Left cardiac atrium (tissue), 4 donors: ENCODE results near the gene HAAO. TPM values are rescaled to one million over a fixed set of nuclear protein-coding genes. Genes with fewer than 3 reads are reported as not detected.
A peak's percentile ranks its signal among the peaks of the same experiment; 100 is the strongest.
"Not testable (repeated sequence)": the region's sequence is repeated elsewhere in the genome, so short reads cannot be mapped to it uniquely, and the experiment has no call there.

Source experiments
- ATAC-seq, 2 donors: fragments of 200-7000 bp; cut with Tn5 transposase; one replicate each; pipeline ENCODE4 v1.9.1; 2020; ENCODE audit warnings: mild to moderate bottlenecking in 2 of 2, moderate library complexity in 2 of 2
- DNase-seq: peaks from one replicate; pipeline ENCODE4 v3.0.0-alpha.2; 2020
- intact Hi-C, 2 donors: fragments of 100-400 bp; cut with DNase I; formaldehyde crosslinking; loops; one replicate each; pipeline versions ENCODE4 v1.14.1 to v1.15.1; 2022 to 2023
- long read RNA-seq: library from polyadenylated mRNA; unstranded; transcript quantifications from one replicate; pipeline ENCODE4 v2.0.0, GENCODE V29; 2021
- total RNA-seq, 2 donors: library from RNA; stranded (reverse); fragmentation: NEBNext Ultra II Directional; extraction: Animal tissue kit (Norgen Biotek cat#: 25700); gene quantifications; one replicate each; pipeline ENCODE4 v1.2.1, GENCODE V29; 2021
- donor health status: DM: no; HTN: yes; CAD: no.
- donor health status: DM: no; HTN: yes; CAD: no; lungs with severe emphysema.
- donor health status: DM: yes; HTN: yes; CAD: no.
- donor health status: Dilated cardiomyopathy.

Gene HAAO
- 1 to 10 TPM; 2.5 to 3.4 TPM for total RNA-seq
- long read RNA-seq, partial matches to known transcripts: 0 of 1 reads
- long read RNA-seq, other reads (novel, unspliced or antisense): 0 of 1 reads

DNA sequence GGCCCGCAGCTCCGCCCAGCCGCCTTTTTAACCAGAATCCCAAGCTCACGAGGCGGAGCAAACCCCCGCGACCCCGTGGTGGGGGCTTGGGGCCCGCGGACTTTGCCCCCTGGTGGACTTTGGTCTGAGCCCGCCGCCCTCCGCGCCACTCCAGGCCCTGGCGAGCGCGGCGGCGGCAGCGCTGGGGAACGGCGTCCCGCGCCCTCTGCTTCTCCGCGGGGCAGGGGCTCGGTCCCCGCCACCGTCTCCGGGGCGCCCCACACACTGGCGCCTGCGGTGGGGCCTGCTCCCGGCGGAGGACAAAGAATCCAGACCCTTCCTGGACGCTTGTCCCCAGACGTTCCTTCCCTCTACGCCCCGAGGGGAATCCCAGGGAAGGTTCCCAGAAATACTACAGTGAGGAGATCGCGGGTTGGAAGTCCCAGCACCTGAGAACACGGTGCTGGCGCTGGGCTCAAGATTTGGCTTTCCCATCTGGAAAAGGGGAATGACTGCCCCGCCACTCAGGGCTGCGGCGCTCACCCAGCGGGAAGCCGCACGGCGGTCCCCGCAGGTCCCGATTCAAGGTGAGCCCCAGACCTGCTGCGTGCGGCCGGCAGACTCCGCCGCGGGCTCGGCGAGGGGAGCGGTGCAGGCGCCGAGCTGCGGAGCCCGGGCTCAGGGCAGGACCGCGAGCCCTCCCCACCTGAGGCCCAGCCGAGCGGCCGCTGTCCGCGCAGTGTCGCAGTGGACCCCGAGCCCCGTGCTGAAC lies at the start of gene HAAO:
HAAO (minus strand) TSS at position 1 of the 751 bp plus-strand sequence. CDS start 47 bp downstream, outside the sequence.
- peak; percentile 53 to 83 for ATAC-seq
- intact Hi-C loops: no loop called here
- peak; percentile 56 for DNase-seq

DNA sequence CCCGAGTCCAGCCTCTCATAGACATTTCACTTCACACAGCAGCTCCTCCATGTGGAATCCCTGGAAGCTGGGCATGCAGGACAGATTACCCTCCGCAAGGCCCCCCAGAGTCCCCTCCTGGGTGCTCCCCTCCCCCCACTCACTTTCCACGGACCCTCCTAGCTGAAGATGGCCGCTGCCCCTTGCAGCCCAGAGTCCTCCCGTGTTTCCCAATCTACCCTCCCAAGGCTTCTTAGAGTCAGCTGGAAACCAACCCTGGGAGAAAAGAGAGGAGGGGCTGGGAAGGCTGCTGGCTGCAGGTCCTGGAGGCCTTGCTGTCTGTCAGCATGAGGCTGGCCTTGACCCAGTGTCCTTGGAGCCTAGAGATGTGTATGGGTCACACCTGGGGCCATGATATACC lies 49.0 kb upstream of the HAAO start:
- ATAC-seq: no peak
- intact Hi-C loops: loop anchor here in 1 of 2 donors (10.0 kb wide), 1 partner anchor 283 kb away; no protein-coding TSS in a partner anchor
- DNase-seq: no peak

DNA sequence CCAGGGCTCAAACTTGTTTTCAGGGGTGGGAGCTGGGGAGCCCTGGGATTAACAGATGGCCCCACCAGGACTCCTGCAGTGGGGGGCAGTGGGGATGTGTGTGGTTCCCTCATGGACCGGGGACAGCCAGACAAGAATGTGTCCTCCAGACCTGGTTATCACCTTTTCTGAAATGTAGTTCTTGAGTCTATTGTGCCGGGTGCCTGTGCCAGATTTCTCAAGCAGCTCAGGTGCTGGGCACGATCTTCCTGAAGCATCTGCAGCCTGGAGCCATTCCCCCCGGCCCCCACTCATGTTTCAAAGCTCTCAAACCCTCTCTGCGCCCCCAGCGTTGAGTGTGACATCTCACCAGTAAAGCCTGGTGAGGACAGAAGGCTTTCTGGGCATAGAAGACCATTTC lies 48.4 kb upstream of the HAAO start:
- intact Hi-C loops: loop anchor here in 1 of 2 donors (10.0 kb wide), 1 partner anchor 284 kb away; no protein-coding TSS in a partner anchor
- no peak for DNase-seq
- ATAC-seq: no peak

DNA sequence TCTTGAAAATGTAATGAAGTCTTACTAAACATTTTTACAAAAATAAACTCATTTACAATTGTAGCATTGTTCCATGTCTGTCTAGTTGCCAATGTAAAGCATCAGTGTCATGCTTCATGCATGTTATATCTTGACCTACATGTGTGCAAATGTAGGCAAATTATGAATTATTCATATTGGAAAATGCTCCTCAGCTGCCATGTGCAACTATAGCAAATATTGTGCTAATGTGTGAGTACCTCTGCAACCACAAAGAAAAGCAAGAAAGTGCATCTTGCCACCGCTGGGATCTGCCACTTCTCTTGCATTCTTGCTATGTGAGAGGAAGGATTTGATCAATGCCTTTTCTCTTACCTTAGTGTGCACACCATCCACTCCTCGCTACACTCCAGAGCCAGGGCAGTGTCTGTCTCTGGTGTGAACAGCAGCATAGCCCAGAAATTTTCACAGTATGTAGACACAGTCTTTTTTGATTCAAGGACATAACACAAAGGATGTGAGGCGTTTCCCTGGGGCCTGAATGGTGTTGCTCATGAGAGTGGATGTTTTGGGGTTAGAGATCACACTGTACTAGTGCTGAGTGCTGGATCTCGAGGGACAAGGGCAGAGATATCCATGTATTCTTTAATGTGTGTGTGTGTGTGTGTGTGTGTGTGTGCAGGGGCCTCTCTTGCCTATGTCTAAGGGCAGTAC lies 47.6 kb upstream of the HAAO start:
- ATAC-seq (peak; percentile 14 to 54), DNase-seq (no peak)
- intact Hi-C loops: loop anchor here (10.0 kb wide), 2 partner anchors 105 to 285 kb away; no protein-coding TSS in a partner anchor

DNA sequence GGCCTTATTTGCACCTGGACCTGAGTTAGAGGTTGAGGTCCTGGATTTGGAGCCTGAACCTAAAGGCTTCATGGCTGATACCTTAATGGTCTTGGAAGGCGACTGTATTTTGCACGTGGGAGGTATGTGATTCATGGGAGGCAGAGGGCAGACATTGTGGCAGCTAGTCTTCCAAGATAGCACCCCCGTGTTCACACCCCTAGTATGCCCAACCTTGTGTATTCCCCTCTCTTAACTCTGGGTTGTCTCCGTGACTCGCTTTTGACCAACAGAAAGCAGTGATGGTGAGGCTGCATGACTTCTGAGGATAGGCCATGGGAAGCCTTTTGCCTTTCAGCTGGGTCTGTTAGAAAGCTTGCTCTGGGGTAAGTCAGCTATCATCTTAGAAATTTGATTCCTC lies 45.8 kb upstream of the HAAO start:
- no peak for DNase-seq

DNA sequence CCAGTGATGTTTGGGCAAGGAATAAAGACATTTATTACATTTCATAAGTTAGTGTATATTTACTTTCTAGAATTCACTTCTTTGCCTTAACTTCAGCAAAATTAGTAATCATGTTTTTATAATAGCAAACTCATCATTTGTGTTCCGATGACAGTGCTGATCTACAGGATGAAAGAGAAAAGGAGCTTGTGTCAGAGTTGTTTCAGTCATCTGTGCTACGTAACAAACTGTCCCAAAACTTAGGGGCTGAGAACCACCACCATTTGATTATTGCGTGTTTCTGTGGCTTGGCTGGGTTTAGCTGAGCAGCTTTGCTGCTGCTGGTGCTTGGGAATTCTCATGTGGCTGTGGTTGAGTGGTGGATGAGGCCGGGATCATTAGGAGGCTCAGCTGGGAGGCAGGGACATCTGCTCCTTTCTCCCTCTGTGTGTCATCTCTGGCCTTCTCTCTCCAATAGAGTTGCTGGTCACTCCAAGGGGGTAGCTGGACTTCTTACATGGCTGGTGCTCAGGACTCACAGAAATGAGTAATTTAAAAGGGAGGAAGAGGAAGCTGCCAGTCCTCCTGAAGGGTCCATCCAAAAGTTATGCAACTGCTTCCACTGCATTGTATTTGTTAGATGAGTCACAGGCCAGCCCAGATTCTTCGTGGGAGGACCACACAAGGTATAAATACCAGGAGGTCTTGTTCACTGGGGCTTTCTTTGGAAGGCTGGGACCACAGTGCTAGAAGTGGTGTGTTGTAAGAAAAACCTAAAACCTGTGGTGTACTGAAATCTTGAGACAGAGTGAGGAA lies 43.4 kb upstream of the HAAO start:
- DNase-seq: peak; percentile 61
- peak; percentile 67 to 86 for ATAC-seq
- intact Hi-C loops: loop anchor here in 1 of 2 donors (10.0 kb wide), 1 partner anchor 109 kb away; no protein-coding TSS in a partner anchor

More for the DNA sequence above, 45.8 kb upstream of the HAAO start:
- intact Hi-C loops: loop anchor here in 1 of 2 donors (10.0 kb wide), 1 partner anchor 107 kb away; no protein-coding TSS in a partner anchor
- ATAC-seq: no peak

DNA sequence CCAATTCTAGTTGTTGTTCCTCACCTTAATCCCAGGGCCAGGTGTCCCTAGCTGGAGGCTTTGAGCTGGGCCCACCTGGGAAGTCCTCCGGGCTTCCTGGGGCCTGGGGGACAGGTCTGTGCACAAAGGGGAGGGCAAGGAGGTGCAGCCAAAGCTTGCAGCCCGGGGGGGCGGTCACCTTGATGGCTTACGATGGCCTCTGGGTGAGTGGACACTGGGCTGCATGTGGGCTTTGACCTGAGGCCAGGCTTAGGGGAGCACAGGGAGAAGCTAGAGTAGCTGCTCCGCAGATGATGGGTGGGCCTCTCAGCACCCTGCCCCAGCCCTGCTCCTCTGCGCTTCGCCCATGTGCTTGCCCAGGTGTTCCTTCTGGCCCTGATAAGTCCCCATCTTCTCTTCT lies 41.8 kb upstream of the HAAO start:
- intact Hi-C loops: loop anchor here in 1 of 2 donors (10.0 kb wide), 1 partner anchor 111 kb away; no protein-coding TSS in a partner anchor
- no peak for ATAC-seq
- no peak for DNase-seq

DNA sequence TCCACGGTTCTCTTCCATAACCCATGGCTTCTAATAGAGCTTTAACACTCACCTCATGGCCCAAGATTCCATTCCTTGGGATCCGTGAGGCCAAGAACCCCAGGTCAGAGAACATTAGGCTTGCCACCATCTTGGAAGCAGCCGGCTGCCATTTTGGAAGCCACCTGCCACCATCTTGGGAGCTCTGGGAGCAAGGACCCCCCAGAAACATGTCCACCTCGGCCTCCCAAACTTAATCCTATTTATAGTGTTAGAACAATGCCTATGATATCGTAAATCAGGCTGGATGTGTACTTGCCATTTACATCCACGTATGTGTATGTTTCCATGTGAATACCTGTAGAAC lies 39.9 kb upstream of the HAAO start:
- no peak for DNase-seq
- intact Hi-C loops: loop anchor here in 1 of 2 donors (10.0 kb wide), 1 partner anchor 113 kb away; no protein-coding TSS in a partner anchor

DNA sequence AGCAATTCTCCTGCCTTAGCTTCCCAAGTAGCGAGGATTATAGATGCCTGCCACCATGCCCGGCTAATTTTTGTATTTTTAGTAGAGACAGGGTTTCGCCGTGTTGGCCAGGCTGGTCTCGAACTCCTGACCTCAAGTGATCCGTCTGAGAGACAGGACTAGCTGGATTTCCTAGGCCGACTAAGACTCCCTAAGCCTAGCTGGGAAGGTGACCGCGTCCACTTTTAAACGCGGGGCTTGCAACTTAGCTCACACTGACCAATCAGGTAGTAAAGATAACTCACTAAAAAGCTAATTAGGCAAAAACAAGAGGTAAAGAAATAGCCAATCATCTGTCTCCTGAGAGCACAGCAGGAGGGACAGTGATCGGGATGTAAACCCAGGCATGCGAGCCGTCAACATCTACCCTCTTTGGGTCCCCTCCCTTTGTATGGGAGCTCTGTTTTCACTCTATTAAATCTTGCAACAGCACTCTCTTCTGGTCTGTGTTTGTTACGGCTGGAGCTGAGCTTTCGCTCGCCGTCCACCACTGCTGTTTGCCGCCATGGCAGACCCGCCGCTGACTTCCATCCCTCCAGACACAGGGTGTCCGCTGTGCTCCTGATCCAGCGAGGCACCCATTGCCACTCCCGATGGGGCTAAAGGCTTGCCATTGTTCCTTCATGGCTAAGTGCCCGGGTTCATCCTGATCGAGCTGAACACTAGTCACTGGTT lies 39.3 kb upstream of the HAAO start:
- not testable (repeated sequence) for DNase-seq, ATAC-seq
- intact Hi-C loops: loop anchor here in 1 of 2 donors (10.0 kb wide), 1 partner anchor 113 kb away; no protein-coding TSS in a partner anchor

More for the DNA sequence above, 39.9 kb upstream of the HAAO start:
- ATAC-seq: no peak

DNA sequence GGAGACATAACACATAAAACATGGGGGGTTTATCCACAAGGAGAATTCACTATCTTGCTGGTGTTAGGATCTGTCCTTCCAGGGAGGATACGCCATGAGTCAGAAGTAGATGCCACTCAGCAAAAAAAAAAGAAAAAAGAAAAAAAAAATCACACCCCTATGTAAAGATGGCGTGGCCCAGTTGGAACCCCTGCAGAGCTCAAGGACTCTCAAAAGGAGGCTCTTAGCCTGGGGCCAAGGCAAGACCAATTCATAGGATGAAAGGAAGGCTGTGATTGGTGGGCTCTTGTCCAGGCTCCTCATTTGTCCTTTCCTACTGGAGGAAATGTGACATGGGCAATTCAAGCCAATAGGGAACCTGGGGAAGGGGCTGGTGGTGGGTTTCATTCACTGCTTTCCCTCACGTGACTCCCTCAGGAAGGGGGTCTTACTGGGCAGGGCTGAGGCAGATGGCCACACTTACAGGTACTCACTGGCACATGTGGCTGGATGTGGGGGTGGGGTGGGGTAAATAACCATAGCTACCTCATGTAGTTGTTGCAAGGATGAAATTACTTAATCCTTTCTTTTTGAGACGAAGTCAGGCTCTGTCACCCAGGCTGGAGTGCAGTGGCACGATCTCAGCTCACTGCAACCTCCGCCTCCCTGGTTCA lies 38.7 kb upstream of the HAAO start:
- ATAC-seq (no peak), DNase-seq (no peak)
- intact Hi-C loops: loop anchor here in 1 of 2 donors (10.0 kb wide), 1 partner anchor 114 kb away; no protein-coding TSS in a partner anchor

DNA sequence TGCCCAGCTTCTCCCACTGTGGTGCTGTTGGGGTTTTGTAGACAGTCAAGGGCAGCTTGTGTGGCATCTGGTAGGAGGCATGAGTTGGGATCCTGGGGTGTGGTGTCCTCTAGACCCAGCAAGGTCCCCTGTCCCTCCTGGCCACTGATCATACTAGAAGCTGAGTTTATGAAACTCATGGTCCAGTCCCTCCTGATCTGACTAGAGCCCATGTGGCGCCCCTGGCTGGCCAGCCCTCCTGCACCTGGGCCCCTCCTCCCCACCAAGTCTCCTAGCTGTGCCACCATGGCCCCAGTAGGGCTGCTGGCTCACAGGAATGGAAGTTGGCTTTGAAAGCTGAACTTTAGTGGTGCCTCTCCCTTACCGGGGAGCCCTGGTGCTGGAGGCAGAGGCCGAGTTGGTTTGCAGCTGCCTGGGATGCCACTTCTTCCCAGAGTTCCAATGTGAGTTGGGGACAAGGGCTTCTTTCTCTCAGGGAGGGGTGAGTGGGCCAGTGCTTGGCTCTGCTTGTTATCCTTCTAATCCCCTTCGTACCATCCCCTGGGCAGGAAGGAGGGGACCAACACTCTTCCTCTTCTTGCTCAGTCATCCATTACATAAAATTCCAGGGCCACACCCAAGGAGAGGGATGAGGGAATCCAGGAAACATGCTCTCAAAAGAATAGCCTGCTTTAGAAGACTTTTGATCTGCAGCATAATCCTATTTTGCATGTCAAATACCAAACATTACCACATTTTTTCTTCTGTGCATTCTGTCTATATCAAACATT lies 37.5 kb upstream of the HAAO start:
- DNase-seq: no peak
- ATAC-seq: no peak
- intact Hi-C loops: loop anchor here (2.0 to 10.0 kb wide), 6 partner anchors 97 to 712 kb away; no protein-coding TSS in a partner anchor

DNA sequence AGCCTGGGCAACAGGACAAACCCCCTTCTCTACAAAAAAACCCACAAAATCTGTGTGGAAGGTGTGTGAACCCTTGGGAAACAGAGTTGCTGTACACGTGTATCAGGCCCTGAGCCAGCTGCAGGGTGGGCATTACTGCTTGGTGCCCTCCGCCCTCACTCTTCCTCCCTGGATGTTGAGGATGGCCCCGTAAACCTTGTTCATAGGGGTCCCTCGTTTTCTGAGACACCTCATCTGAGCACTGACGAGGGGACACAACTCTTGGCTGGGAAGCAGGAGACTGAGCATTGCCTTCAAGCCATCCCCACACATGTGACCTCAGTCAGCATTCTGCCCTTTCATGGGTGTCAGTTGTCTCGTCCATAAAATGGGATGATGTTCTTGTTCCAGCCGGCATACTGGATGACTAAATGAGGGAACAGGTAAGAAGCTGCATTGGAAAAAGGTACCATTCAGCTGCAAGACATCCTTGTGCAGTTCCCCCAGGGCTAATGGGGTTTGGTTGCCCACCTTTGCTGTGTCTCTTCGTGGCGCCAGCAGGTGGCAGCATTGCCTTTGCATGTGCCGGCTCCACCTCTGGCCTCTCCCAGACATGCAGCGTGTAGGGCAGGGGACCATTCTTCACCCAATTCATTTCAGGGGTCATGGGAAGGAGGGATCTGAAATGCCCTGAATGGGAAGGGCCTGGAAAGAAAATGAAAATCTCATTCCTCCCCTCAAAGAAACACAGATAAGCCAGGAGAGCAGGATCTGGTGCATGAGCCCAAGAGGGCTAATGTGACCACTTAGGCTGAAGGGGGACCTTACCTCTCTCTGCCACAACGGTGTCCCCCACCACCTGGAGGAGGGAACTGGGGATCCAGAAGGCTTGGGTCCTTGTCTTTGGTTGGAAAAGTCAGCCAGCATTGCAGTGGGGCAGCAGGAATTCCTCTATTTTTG lies 36.4 kb upstream of the HAAO start:
- DNase-seq: peak; percentile 80
- intact Hi-C loops: loop anchor here in 1 of 2 donors (2.0 to 5.0 kb wide), 5 partner anchors 99 to 714 kb away; no protein-coding TSS in a partner anchor
- ATAC-seq: peak; percentile 92 to 94

DNA sequence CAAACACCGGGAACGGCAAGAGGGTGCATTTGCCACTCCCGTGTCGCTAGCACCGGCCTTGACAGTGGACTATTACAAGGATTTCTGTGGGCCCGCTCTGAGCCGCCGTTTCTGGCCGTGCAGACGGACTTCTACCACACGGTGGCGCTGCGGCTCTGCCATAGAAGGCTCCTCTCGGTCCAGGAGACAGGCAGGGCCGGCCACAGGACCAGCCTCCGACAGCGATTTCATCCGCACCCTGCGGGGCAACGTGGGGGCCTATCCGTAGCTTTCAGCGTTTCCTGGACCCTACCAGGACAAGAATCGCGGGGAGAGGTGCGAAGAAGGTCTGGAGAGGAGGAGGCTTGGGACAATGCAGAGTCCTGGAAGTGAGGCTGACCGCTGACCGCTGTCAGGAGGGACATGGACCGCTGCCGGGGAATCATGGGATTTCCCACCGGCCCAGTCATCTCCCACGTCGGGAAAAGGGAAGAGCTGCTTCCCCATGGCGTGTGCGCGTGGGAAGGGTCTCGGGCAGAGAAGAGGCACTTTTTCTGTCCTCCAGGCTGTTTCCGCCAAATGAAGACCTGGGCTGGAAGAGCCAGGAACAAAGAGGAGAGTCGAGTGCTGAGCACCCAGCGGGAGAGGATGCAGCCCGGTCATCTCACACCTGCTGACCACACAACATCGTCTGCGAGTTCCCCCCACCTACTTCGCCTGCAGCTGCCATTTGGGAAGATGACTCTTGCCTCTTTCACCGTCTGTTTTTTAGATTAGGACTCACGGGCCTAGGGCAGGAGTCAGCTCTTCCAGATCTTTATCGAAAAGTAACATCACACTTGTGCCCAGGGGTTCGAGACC lies 35.5 kb upstream of the HAAO start:
- intact Hi-C loops: loop anchor here in 1 of 2 donors (2.0 to 5.0 kb wide), 5 partner anchors 99 to 714 kb away; no protein-coding TSS in a partner anchor
- peak; percentile 94 for DNase-seq
- ATAC-seq: peak; percentile 94

DNA sequence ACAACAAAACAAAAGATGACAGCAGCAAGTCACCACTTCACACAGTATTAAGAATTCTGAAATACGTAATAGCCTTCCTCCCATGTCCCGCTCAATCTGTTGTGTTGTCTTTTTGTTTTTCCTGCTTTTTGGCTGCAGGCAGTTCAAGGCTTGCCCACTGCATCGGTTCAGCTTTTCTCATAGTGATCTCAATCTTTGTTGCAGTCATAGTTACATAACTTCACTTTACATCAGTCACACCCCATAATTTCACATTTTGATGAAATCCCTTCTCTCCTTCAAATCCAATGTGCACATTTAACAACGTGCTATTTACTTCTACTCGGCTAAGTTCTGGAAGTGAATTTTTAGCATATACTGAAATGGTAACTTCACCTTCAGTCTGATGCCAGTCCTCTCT lies 33.8 kb upstream of the HAAO start:
- no peak for ATAC-seq
- DNase-seq: no peak
- intact Hi-C loops: loop anchor here in 1 of 2 donors (5.0 kb wide), 4 partner anchors 101 to 716 kb away; no protein-coding TSS in a partner anchor

DNA sequence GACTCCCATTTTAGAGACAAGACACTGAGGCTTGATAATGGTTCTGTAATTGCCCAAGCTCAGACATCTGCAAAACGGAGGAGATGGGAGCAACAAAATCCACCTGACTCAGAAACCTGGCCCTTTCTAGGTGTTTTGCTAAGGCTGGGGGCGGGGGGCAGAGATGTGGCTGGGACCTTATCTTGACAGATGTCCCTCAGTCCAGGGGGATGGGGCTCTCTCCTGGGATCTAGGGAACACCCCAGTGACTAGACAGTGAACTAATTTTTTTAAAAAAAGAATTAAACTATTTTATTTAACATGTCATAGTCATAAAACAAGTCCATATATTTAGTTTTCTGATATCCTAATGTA lies 32.0 kb upstream of the HAAO start:
- no peak for ATAC-seq
- intact Hi-C loops: no loop called here
- no peak for DNase-seq
